ENCODE measurements around the gene MAP1A. TPM values are rescaled to one million over a fixed set of nuclear protein-coding genes. Genes with fewer than 3 reads are reported as not detected.

The MAP1A gene
- total and polyA plus RNA-seq, 2 donors (not counting 3 experiments of a cell fraction or from before 2014, with no cell fraction given) = 0.68 to 4.8 TPM

GRCh38 chr15:43487271-43487895 is 30.0 kb upstream of the MAP1A start:
- no TSS peak for BruUV-seq (replicated peaks)
- H3K9ac ChIP-seq (replicated peaks; ENCODE audit: extremely low read depth, insufficient read depth, low read length) = no peak overlapping the region
- no peak overlapping the region for H3K4me3 ChIP-seq (replicated peaks in 1 of 3; ENCODE audit: insufficient read depth in 1 of 3, low read depth in 1 of 3, low read length in 3 of 3)
- H3K36me3 ChIP-seq (ENCODE audit: control insufficient read depth in 2 of 2, extremely low read depth in 1 of 2, insufficient read depth in 2 of 2, low read length in 2 of 2) = peaks cover 4 to 7% of the 10 kb centered on the region in 2 experiments
- dilution Hi-C loops (cut with MboI; ENCODE audit: extremely low pct_ligation_motif_present, low sequenced_read_pairs) (no loop called here), intact Hi-C loops (cut with micrococcal nuclease) (no loop called here)
- H3K9me3 ChIP-seq (replicated peaks; ENCODE audit: control insufficient read depth, insufficient read depth, low read length) = no peaks in the 10 kb centered on the region
- H3K79me2 ChIP-seq (ENCODE audit: control insufficient read depth, insufficient read depth, low read length) = peaks cover 5% of the 10 kb centered on the region
- TF ChIP-seq MAX (IDR thresholded peaks at IDR 0.05; ENCODE audit: insufficient read depth, insufficient read length) (no peak), POLR2A (IDR thresholded peaks at IDR 0.05; ENCODE audit: low read depth, low read length) (no peak), JUN (IDR thresholded peaks at IDR 0.05; ENCODE audit: borderline replicate concordance, insufficient read depth, insufficient read length, low read depth) (no peak), GATA2 (IDR thresholded peaks at IDR 0.05; ENCODE audit: insufficient read depth, insufficient read length, low read depth, low read length) (no peak), CTCF (IDR thresholded peaks at IDR 0.05; ENCODE audit: extremely low read depth in 1 of 2, insufficient read depth in 1 of 2, low read depth in 1 of 2, low read length in 2 of 2) (no peak), MYC (IDR thresholded peaks at IDR 0.05; ENCODE audit: low read depth, low read length) (no peak), POLR2AphosphoS5 (IDR thresholded peaks at IDR 0.05; ENCODE audit: insufficient read depth, low read depth, low read length) (no peak), EZH2 (IDR thresholded peaks at IDR 0.05; ENCODE audit: borderline replicate concordance, low read depth, low read length, severe bottlenecking) (no peak), FOS (IDR thresholded peaks at IDR 0.05; ENCODE audit: borderline replicate concordance, insufficient read depth, low read length) (no peak)
- H3K4me2 ChIP-seq (ENCODE audit: insufficient read depth, low read length) = no peak overlapping the region
- DNase-seq (ENCODE audit: low read depth, low spot score) (no peak), FAIRE-seq (no peak)
- H3K9me1 ChIP-seq (replicated peaks; ENCODE audit: control insufficient read depth, extremely low read depth, insufficient read depth, low read length) = no peaks in the 10 kb centered on the region
- H3K27me3 ChIP-seq (ENCODE audit: control insufficient read depth in 2 of 2, insufficient read depth in 2 of 2, low read length in 2 of 2) = no peaks in the 10 kb centered on the region
- no peak overlapping the region for H2AFZ ChIP-seq (ENCODE audit: low read depth, low read length)
- CTCF ChIA-PET = interaction anchor here (1.6 kb wide), 1 partner anchor 27 kb away, joined by 8 read pairs; no protein-coding TSS in a partner anchor
- POLR2A ChIA-PET = interaction anchor here (0.7 kb wide), 1 partner anchor 46 kb away, joined by 4 read pairs; no protein-coding TSS in a partner anchor
- peaks cover 13% of the 10 kb centered on the region for H3K4me1 ChIP-seq (ENCODE audit: control insufficient read depth, extremely low read depth, insufficient read depth, low read length)
- no peaks in the 10 kb centered on the region for H4K20me1 ChIP-seq (replicated peaks; ENCODE audit: control insufficient read depth, extremely low read depth, insufficient read depth, low read length)
- H3K27ac ChIP-seq (ENCODE audit: insufficient read depth, low read depth, low read length) = no peak overlapping the region

All from endothelial cell of umbilical vein (primary cell).